Stomach (tissue), 9 donors: ENCODE results near the gene FHOD3. TPM values are rescaled to one million over a fixed set of nuclear protein-coding genes. Genes with fewer than 3 reads are reported as not detected.

ENCODE experiments used
- DNase-seq, 2 donors: peaks; one replicate each; pipeline versions ENCODE4 v3.0.0 to v3.0.0-alpha.2; 2013 to 2019
- H3K27ac ChIP-seq, 5 donors: fragments of 200-600 bp in 4 of 5; sonication (generic) in 4 of 5; one replicate each; pipeline ENCODE4 v1.5.1; 2013 to 2019; ENCODE audit warnings: mild to moderate bottlenecking in 1 of 5, moderate library complexity in 1 of 5
- H3K27me3 ChIP-seq, 3 donors: fragments of 200-600 bp; sonication (generic); one replicate each; pipeline ENCODE4 v1.5.1; 2017 to 2019; ENCODE audit warnings: mixed run types in 1 of 3
- H3K36me3 ChIP-seq, 4 donors: fragments of 200-600 bp; sonication (generic); 1 replicate in 3 of 4; 2 replicates in 1 of 4; pipeline ENCODE4 v1.5.1; 2016 to 2019
- H3K4me1 ChIP-seq, 4 donors: fragments of 200-600 bp; sonication (generic); one replicate each; pipeline ENCODE4 v1.5.1; 2016 to 2019
- H3K4me3 ChIP-seq, 4 donors: fragments of 200-600 bp; sonication (generic) in 3 of 4; one replicate each; pipeline ENCODE4 v1.5.1; 2016 to 2019; ENCODE audit warnings: mild to moderate bottlenecking in 1 of 4
- H3K9me3 ChIP-seq, 4 donors: fragments of 200-600 bp; sonication (generic); one replicate each; pipeline ENCODE4 v1.5.1; 2016 to 2019
- EP300 ChIP-seq: sonication (generic); formaldehyde crosslinking; IDR thresholded peaks from one replicate; pipeline ENCODE4 v1.6.1; 2017; ENCODE audit warnings: antibody characterized with exemption
- POLR2A ChIP-seq, 4 donors: fragments of 450-650 bp; IDR thresholded peaks; one replicate each; pipeline ENCODE4 v1.6.1; 2016; ENCODE audit warnings: antibody characterized with exemption in 4 of 4, control low read depth in 2 of 4, mild to moderate bottlenecking in 1 of 4, moderate library complexity in 1 of 4
- POLR2AphosphoS5 ChIP-seq, 3 donors: sonication (generic); formaldehyde crosslinking; IDR thresholded peaks; one replicate each; pipeline ENCODE4 v1.6.1; 2016; ENCODE audit warnings: antibody characterized with exemption in 3 of 3
- WGBS, 5 donors: extraction: QIAGEN DNeasy Blood & Tissue Kit in 3 of 5; methylation state at CpG; one replicate each; pipeline versions ENCODE4 v1.1.5 to v1.1.7; 2013 to 2018; 5-methylcytosine and 5-hydroxymethylcytosine counted together
- intact Hi-C: fragments of 100-400 bp; cut with DNase I; formaldehyde crosslinking; loops from one replicate; pipeline ENCODE4 v1.15.1; 2023; ENCODE audit warnings: low total_unique reads
- polyA plus RNA-seq, 3 donors: library from polyadenylated mRNA; stranded (reverse); fragments of 200-250 nt; gene quantifications; one replicate each; pipeline ENCODE4 v1.2.3, GENCODE V29; 2013
- total RNA-seq, 5 donors: library from RNA; depleted of rRNA; stranded (reverse); fragments of >200 nt; gene quantifications; one replicate each; pipeline versions ENCODE4 v1.1.0 to v1.2.3, GENCODE V29; 2014 to 2016
- TF ChIP-seq, protein P1 (sequence below), 7 experiments: fragments of 450-650 bp in 4 of 7; fragments of 200-600 bp in 3 of 7; sonication (generic) in 3 of 7; IDR thresholded peaks; one replicate each; pipeline ENCODE4 v1.5.1; 2016 to 2019; ENCODE audit warnings: antibody characterized with exemption in 7 of 7, control low read depth in 2 of 7, mild to moderate bottlenecking in 1 of 7
- donor health status: healthy with polysubstance abuse.
- donor health status: Bipolar disorder and iron deficiency.
- donor health status: healthy.

Gene FHOD3
- total and polyA plus RNA-seq, 8 donors, result under 0.01 to 9.1 (median 4.6) TPM

DNA sequence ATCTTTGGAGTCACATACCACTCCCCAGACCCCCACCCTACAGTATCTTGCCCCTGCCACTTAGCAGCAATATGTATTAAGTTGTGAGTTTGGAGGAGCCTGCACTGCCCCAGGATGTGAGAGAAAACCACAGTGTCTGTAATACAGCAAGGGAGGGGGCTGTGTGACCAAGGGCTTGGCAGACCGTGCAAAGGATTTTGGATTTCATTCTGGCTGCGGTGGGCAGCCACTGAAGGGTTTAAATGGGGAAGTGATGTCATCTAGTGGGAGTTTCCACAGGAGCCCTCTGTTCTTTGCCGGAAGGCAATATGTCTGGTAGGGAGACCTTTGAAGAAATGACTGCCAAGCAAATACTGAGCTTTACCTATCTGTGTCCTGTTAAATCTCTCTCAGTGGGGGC is 202.4 kb downstream of the FHOD3 start:
- H3K36me3 ChIP-seq, result no peaks in the 10 kb centered on the region
- intact Hi-C loops, result no loop called here
- no peaks in the 10 kb centered on the region for H3K27me3 ChIP-seq
- 47 to 74% (median 65%) methylated on average over 3 of the region's 3 CpGs for WGBS, 5 donors
- H3K9me3 ChIP-seq, result no peaks in the 10 kb centered on the region
- no peak overlapping the region for H3K4me3 ChIP-seq
- TF ChIP-seq, protein P1, sequence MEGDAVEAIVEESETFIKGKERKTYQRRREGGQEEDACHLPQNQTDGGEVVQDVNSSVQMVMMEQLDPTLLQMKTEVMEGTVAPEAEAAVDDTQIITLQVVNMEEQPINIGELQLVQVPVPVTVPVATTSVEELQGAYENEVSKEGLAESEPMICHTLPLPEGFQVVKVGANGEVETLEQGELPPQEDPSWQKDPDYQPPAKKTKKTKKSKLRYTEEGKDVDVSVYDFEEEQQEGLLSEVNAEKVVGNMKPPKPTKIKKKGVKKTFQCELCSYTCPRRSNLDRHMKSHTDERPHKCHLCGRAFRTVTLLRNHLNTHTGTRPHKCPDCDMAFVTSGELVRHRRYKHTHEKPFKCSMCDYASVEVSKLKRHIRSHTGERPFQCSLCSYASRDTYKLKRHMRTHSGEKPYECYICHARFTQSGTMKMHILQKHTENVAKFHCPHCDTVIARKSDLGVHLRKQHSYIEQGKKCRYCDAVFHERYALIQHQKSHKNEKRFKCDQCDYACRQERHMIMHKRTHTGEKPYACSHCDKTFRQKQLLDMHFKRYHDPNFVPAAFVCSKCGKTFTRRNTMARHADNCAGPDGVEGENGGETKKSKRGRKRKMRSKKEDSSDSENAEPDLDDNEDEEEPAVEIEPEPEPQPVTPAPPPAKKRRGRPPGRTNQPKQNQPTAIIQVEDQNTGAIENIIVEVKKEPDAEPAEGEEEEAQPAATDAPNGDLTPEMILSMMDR (IDR thresholded peaks at IDR 0.05), result no peak
- TF ChIP-seq POLR2AphosphoS5 (IDR thresholded peaks at IDR 0.05) (no peak), POLR2A (IDR thresholded peaks at IDR 0.05) (no peak), EP300 (no peak)
- no peaks in the 10 kb centered on the region for H3K4me1 ChIP-seq
- no peak overlapping the region for H3K27ac ChIP-seq
- DNase-seq, result no peak

DNA sequence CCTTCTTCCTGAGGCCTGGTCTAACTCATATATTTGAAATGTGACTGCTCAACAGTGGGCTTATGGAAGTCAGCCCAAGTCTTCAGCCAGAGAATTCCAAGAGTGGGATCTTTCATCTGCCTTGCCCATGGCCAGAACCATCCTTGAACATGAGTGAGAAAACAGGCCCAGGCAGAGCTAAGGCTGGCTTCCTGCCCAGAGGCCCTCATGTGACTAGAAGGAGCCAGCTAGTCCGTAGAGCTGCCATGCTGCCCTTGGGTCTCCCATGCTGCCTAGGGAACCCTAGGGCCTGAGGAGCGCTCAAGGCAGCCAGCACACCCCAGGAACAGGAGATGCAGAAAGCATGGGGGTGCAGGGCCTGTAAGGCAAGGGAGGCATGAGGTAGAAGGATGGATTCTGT is 203.6 kb downstream of the FHOD3 start:
- H3K27me3 ChIP-seq, result no peaks in the 10 kb centered on the region
- H3K4me3 ChIP-seq, result no peak overlapping the region
- no peak overlapping the region for H3K27ac ChIP-seq
- WGBS, 5 donors, result 74 to 86% (median 84%) methylated on average over 2 of the region's 2 CpGs
- H3K36me3 ChIP-seq, result no peaks in the 10 kb centered on the region
- no peak for DNase-seq
- intact Hi-C loops, result no loop called here
- H3K9me3 ChIP-seq, result no peaks in the 10 kb centered on the region
- TF ChIP-seq POLR2A (IDR thresholded peaks at IDR 0.05), result no peak
- TF ChIP-seq, protein P1 (IDR thresholded peaks at IDR 0.05), result no peak
- no peak for TF ChIP-seq EP300
- TF ChIP-seq POLR2AphosphoS5 (IDR thresholded peaks at IDR 0.05), result no peak
- H3K4me1 ChIP-seq, result no peaks in the 10 kb centered on the region

DNA sequence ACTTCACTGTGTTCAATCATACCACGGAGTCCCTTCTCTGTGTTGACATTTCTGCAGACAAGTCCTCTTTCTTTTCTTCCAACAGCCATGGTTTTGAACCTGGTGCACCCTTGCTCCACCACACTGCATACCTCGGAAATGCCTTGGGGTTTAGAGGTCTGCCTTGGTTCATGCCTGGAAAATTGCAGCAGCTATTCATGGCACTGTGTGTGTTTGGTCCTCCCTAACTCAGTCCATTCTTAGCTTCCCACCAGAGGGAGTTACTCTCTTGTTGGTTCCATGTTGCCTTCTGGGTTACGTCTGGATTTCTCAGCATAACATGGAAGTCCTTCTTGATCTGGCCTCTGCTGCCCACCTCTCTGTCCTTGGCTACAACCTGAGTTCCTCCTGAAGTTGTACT is 206.0 kb downstream of the FHOD3 start:
- Histone ChIP-seq H3K27ac (no peak overlapping the region), H3K36me3 (no peaks in the 10 kb centered on the region), H3K4me1 (no peaks in the 10 kb centered on the region), H3K27me3 (no peaks in the 10 kb centered on the region), H3K4me3 (no peak overlapping the region), H3K9me3 (no peaks in the 10 kb centered on the region)
- intact Hi-C loops, result no loop called here
- no peak for DNase-seq
- no peak for TF ChIP-seq EP300
- TF ChIP-seq, protein P1 (IDR thresholded peaks at IDR 0.05), result no peak
- TF ChIP-seq POLR2AphosphoS5 (IDR thresholded peaks at IDR 0.05), result no peak
- TF ChIP-seq POLR2A (IDR thresholded peaks at IDR 0.05), result no peak
- WGBS, 5 donors, result 61 to 85% (median 82%) methylated on average over 3 of the region's 3 CpGs

DNA sequence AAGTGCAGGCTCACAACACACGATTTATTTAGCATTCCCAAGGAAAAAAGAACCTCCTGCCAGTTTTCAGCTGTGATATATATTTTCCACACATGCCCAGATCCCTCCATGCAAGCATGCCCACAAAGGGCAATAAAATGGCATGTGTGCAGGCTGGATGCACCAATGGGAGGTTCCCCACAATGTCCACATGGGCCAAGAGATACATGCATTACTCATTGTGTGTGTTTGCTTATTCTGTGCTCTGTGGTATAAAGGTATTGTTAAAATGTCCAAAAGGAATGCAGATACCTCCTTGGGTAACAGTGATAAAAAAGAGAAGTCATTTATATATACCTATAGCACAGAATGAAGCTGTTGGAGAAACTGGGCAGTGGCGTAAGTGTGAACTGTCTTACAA is 207.4 kb downstream of the FHOD3 start:
- Histone ChIP-seq H3K36me3 (no peaks in the 10 kb centered on the region), H3K27ac (no peak overlapping the region), H3K27me3 (no peaks in the 10 kb centered on the region), H3K4me1 (no peaks in the 10 kb centered on the region), H3K4me3 (no peak overlapping the region), H3K9me3 (no peaks in the 10 kb centered on the region)
- DNase-seq, result no peak
- TF ChIP-seq, protein P1 (IDR thresholded peaks at IDR 0.05), result no peak
- TF ChIP-seq POLR2A (IDR thresholded peaks at IDR 0.05), result no peak
- no peak for TF ChIP-seq POLR2AphosphoS5 (IDR thresholded peaks at IDR 0.05)
- no peak for TF ChIP-seq EP300
- intact Hi-C loops, result no loop called here
- WGBS, 5 donors, result 55 to 77% (median 63%) methylated on average over 2 of the region's 2 CpGs
